ENCODE data around the gene GGT5.

- TF ChIP-seq CTCF (IDR thresholded peaks at IDR 0.05) (no peak), ZFX (IDR thresholded peaks at IDR 0.05; ENCODE audit: borderline replicate concordance) (no peak)
Observed at GRCh38 chr22:24181088-24181995, 63.5 kb downstream of the GGT5 start, which contains the start of gene SUSD2.

Measured in 22Rv1 (cell line).